IMR-90 (cell line): ENCODE data around the gene GNAS-AS1. TPM values are rescaled to one million over a fixed set of nuclear protein-coding genes. Genes with fewer than 3 reads are reported as not detected.

Experiments used
- ATAC-seq: fragments of 200-7000 bp; cut with Tn5 transposase; 2 replicates; pipeline ENCODE4 v1.9.1; 2020; ENCODE audit warnings: low read depth, mild to moderate bottlenecking, moderate library complexity
- BruUV-seq: library from RNA; stranded (reverse); fragments of 400-500 nt; replicated peaks from 2 replicates; lab custom pipeline; 2021; lab: Mats Ljungman, UMichigan
- CTCF ChIA-PET: fragments of 300-600 bp; formaldehyde crosslinking; extraction: SDS; loops from one replicate; lab custom pipeline; 2021; ENCODE audit warnings: antibody characterized with exemption; lab: Yijun Ruan, JAX
- POLR2A ChIA-PET: fragments of 300-600 bp; sonication (Branson Sonifier 250); formaldehyde crosslinking; loops from one replicate; lab custom pipeline; 2022; ENCODE audit warnings: antibody characterized with exemption; ENCODE audit not compliant: unreplicated experiment; lab: Charles Lee
- DNase-seq: peaks from one replicate; pipeline ENCODE4 v3.0.0; 2013
- H2AFZ ChIP-seq: replicated peaks from 2 replicates; pipeline ENCODE3; 2013; ENCODE audit warnings: low read length, mild to moderate bottlenecking; ENCODE audit not compliant: poor library complexity
- H2AK5ac ChIP-seq: 2 replicates; pipeline ENCODE4 v1.6.1; 2013; ENCODE audit warnings: low read depth, low read length, inconsistent platforms
- H2AK9ac ChIP-seq: replicated peaks from 2 replicates; pipeline ENCODE3; 2013; ENCODE audit warnings: mild to moderate bottlenecking, low read depth, low read length, moderate library complexity; ENCODE audit not compliant: poor library complexity
- H2BK120ac ChIP-seq: 2 replicates; pipeline ENCODE4 v1.6.1; 2013; ENCODE audit warnings: low read depth, low read length, inconsistent platforms
- H2BK15ac ChIP-seq: 3 replicates; pipeline ENCODE4 v1.6.1; 2013; ENCODE audit warnings: low read depth, low read length, inconsistent platforms
- H2BK20ac ChIP-seq: 2 replicates; pipeline ENCODE4 v1.6.1; 2013; ENCODE audit warnings: low read depth, mild to moderate bottlenecking, inconsistent platforms, low read length, moderate library complexity
- H2BK5ac ChIP-seq: 2 replicates; pipeline ENCODE4 v1.6.1; 2013; ENCODE audit warnings: mild to moderate bottlenecking, low read depth, low read length, inconsistent platforms; ENCODE audit not compliant: poor library complexity, severe bottlenecking
- H3K14ac ChIP-seq: replicated peaks from 2 replicates; pipeline ENCODE4 v1.6.1; 2013; ENCODE audit warnings: low read depth, low read length, inconsistent platforms
- H3K18ac ChIP-seq: 2 replicates; pipeline ENCODE4 v1.6.1; 2013; ENCODE audit warnings: low read depth, low read length, control low read depth
- H3K23ac ChIP-seq: 2 replicates; pipeline ENCODE4 v1.6.1; 2013; ENCODE audit warnings: low read depth, low read length, inconsistent platforms
- H3K27ac ChIP-seq: 2 replicates; pipeline ENCODE4 v1.5.1; 2013; ENCODE audit warnings: mild to moderate bottlenecking, control low read depth, low read length; ENCODE audit not compliant: insufficient read depth
- H3K27me3 ChIP-seq: 2 replicates; pipeline ENCODE4 v1.6.1; 2013; ENCODE audit warnings: low read length; ENCODE audit not compliant: control insufficient read depth, insufficient read depth
- H3K36me3 ChIP-seq: 2 replicates; pipeline ENCODE4 v1.6.1; 2013; ENCODE audit warnings: low read length, mixed read lengths; ENCODE audit not compliant: control insufficient read depth, insufficient read depth
- H3K4ac ChIP-seq: 2 replicates; pipeline ENCODE4 v1.6.1; 2013; ENCODE audit warnings: low read depth, low read length, inconsistent platforms
- H3K4me1 ChIP-seq: 2 replicates; pipeline ENCODE4 v1.6.1; 2013; ENCODE audit warnings: low read length, mixed read lengths; ENCODE audit not compliant: control insufficient read depth, insufficient read depth
- H3K4me2 ChIP-seq: 2 replicates; pipeline ENCODE4 v1.6.1; 2013; ENCODE audit warnings: low read depth, mild to moderate bottlenecking, control low read depth, low read length, moderate library complexity
- H3K4me3 ChIP-seq: 2 replicates; pipeline ENCODE4 v1.5.1; 2013; ENCODE audit warnings: low read depth, mild to moderate bottlenecking, control low read depth, low read length, moderate library complexity; ENCODE audit not compliant: insufficient read depth
- H3K56ac ChIP-seq: 2 replicates; pipeline ENCODE4 v1.6.1; 2013; ENCODE audit warnings: low read length, inconsistent platforms; ENCODE audit not compliant: insufficient read depth; ENCODE audit errors: extremely low read depth
- H3K79me1 ChIP-seq, 2 experiments: 2 replicates each; pipeline ENCODE4 v1.6.1; 2013; ENCODE audit warnings: low read length in 2 of 2, inconsistent platforms in 1 of 2, low read depth in 1 of 2
- H3K9ac ChIP-seq: 2 replicates; pipeline ENCODE4 v1.6.1; 2013; ENCODE audit warnings: low read depth, low read length, control low read depth
- H3K9me1 ChIP-seq: 2 replicates; pipeline ENCODE4 v1.6.1; 2013; ENCODE audit warnings: low read length, inconsistent platforms; ENCODE audit not compliant: insufficient read depth
- H3K9me3 ChIP-seq: 2 replicates; pipeline ENCODE4 v1.6.1; 2013; ENCODE audit warnings: low read length; ENCODE audit not compliant: control insufficient read depth, insufficient read depth
- H4K20me1 ChIP-seq: 2 replicates; pipeline ENCODE4 v1.6.1; 2013; ENCODE audit warnings: low read length, inconsistent platforms; ENCODE audit not compliant: insufficient read depth
- H4K5ac ChIP-seq: 2 replicates; pipeline ENCODE4 v1.6.1; 2013; ENCODE audit warnings: mild to moderate bottlenecking, low read depth, low read length, control low read depth
- H4K8ac ChIP-seq, 2 experiments: 2 replicates each; pipeline ENCODE4 v1.6.1; 2013; ENCODE audit warnings: low read depth in 2 of 2, low read length in 2 of 2, control low read depth in 1 of 2, inconsistent platforms in 1 of 2
- H4K91ac ChIP-seq: 2 replicates; pipeline ENCODE4 v1.6.1; 2013; ENCODE audit warnings: low read depth, low read length, inconsistent platforms; ENCODE audit not compliant: insufficient read depth
- ELK1 ChIP-seq: fragments of 150-350 bp; IDR thresholded peaks from 2 replicates; pipeline ENCODE4 v1.6.1; 2016; ENCODE audit warnings: low read depth, mild to moderate bottlenecking, low read length, moderate library complexity, borderline replicate concordance
- MAFK ChIP-seq: IDR thresholded peaks from 2 replicates; pipeline ENCODE4 v1.6.1; 2012; ENCODE audit warnings: low read depth, low read length, improper control_type of control experiment
- WGBS, 2 experiments: methylation state at CpG; one replicate each; pipeline versions ENCODE4 v1.1.5 to v1.1.7; 2013; ENCODE audit warnings: missing lambda C conversion rate in 2 of 2; ENCODE audit not compliant: insufficient read length in 1 of 2; ENCODE audit errors: extremely low coverage in 2 of 2; 5-methylcytosine and 5-hydroxymethylcytosine counted together
- dilution Hi-C: fragments of 300-500 bp; cut with HindIII; formaldehyde crosslinking; loops from one replicate; pipeline ENCODE4 v1.14.3; 2018; ENCODE audit warnings: low sequenced_read_pairs; ENCODE audit not compliant: unreplicated experiment
- in situ Hi-C: fragments of 300-500 bp; cut with MboI; formaldehyde crosslinking; loops from 3 replicates; pipeline ENCODE4 v1.14.3; 2019; ENCODE audit warnings: low sequenced_read_pairs, inconsistent platforms, mixed read lengths
- intact Hi-C: fragments of 100-400 bp; cut with micrococcal nuclease; formaldehyde crosslinking; loops from 2 replicates; pipeline ENCODE4 v1.10.0; 2022
- polyA plus RNA-seq, 3 experiments: library from polyadenylated mRNA; depleted of rRNA; stranded (reverse); fragments of >200 nt; gene quantifications; 2 replicates each; pipeline ENCODE4 v1.2.3, GENCODE V29; 2012; ENCODE audit warnings: low replicate concordance in 1 of 3
- total RNA-seq: library from RNA; depleted of rRNA; stranded (reverse); fragments of >200 nt; gene quantifications from 2 replicates; pipeline ENCODE4 v1.2.3, GENCODE V29; 2012

Gene GNAS-AS1
- total and polyA plus RNA-seq, 2 of the 4 experiments (the other 2 are of a cell fraction), result 0.54 to 0.60 TPM

GRCh38 chr20:58816957-58817651, 33.6 kb downstream of the GNAS-AS1 start:
- Histone ChIP-seq H2AK9ac (no peak overlapping the region), H2AFZ (no peak overlapping the region), H4K5ac (no peak overlapping the region), H3K4me1 (peaks cover 7% of the 10 kb centered on the region), H3K56ac (no peak overlapping the region), H2BK20ac (no peak overlapping the region), H3K27ac (no peak overlapping the region), H3K9me1 (no peaks in the 10 kb centered on the region; the same call in 1 of the 2 replicates), H4K20me1 (no peaks in the 10 kb centered on the region), H3K27me3 (peaks cover 6% of the 10 kb centered on the region), H3K36me3 (no peaks in the 10 kb centered on the region), H3K4ac (no peak overlapping the region), H3K18ac (no peak overlapping the region), H3K4me3 (no peak overlapping the region), H3K9me3 (no peaks in the 10 kb centered on the region), H3K14ac (no peak overlapping the region), H2BK15ac (no peak overlapping the region), H2AK5ac (no peak overlapping the region), H4K8ac (no peak overlapping the region), H3K9ac (no peak overlapping the region), H3K4me2 (no peak overlapping the region), H4K91ac (no peak overlapping the region), H3K23ac (no peak overlapping the region), H3K79me1 (no peaks in the 10 kb centered on the region), H2BK120ac (no peak overlapping the region), H2BK5ac (no peak overlapping the region)
- no peak for ATAC-seq
- dilution Hi-C loops (no loop called here), in situ Hi-C loops (no loop called here), intact Hi-C loops (no loop called here)
- ChIA-PET POLR2A (no interaction called here), CTCF (interaction anchor here (0.6 kb wide), 1 partner anchor 583 kb away, joined by 7 read pairs; no protein-coding TSS in a partner anchor)
- TF ChIP-seq MAFK, result no peak
- TF ChIP-seq ELK1, result no peak
- no peak for DNase-seq
- WGBS, 2 experiments, result 92% methylated on average over 10 of the region's 30 CpGs; no CpG with 5 or more reads in 1 of the 2 experiments
- BruUV-seq, result no TSS peak
